ENCODE data around the gene RSPH1. TPM values are rescaled to one million over a fixed set of nuclear protein-coding genes. Genes with fewer than 3 reads are reported as not detected.
A peak's percentile ranks its signal among the peaks of the same experiment; 100 is the strongest.

Gene RSPH1
- total RNA-seq, 3 donors from 2014 or later: 0.48 to 2.3 (median 0.88) TPM

GRCh38 chr21:42443181-42443785 is 52.7 kb downstream of the RSPH1 start:
- no peaks in the 10 kb centered on the region for H3K27me3 ChIP-seq
- TF ChIP-seq POLR2A (IDR thresholded peaks at IDR 0.05) (no peak), CTCF (IDR thresholded peaks at IDR 0.05) (no peak), POLR2AphosphoS5 (IDR thresholded peaks at IDR 0.05) (no peak)
- H3K27ac ChIP-seq: no peak overlapping the region
- H3K9me3 ChIP-seq: no peaks in the 10 kb centered on the region
- intact Hi-C loops (cut with DNase I; ENCODE audit: low total_unique reads): no loop called here
- no peaks in the 10 kb centered on the region for H3K4me1 ChIP-seq
- DNase-seq (ENCODE audit: low spot score in 2 of 2): no peak
- H3K4me3 ChIP-seq: no peak overlapping the region
- no peaks in the 10 kb centered on the region for H3K36me3 ChIP-seq

DNA sequence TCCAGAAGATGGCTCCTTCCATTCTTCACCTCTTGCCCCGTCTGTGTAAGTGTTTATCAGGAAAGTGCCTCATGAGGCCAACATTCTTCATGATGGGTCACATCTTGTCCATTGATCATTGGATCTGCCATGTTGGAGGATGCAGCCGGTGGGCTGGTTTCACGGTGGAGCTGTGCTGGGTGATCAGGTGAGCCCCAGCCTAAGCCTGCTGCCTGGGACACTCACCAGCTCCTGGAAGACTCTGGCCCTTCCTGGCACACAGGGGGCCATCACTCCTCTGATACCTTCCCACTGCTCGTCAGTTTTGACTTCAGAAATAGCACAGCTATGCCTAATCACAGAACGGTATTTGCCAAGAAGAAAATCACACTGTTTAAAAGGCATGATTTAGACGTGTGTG is 54.1 kb downstream of the RSPH1 start:
- intact Hi-C loops (cut with DNase I; ENCODE audit: low total_unique reads): no loop called here
- H3K27ac ChIP-seq: no peak overlapping the region
- H3K36me3 ChIP-seq: no peaks in the 10 kb centered on the region
- DNase-seq (ENCODE audit: low spot score in 2 of 2): no peak
- H3K4me1 ChIP-seq: no peaks in the 10 kb centered on the region
- no peak overlapping the region for H3K4me3 ChIP-seq
- H3K9me3 ChIP-seq: no peaks in the 10 kb centered on the region
- peaks cover 0 to 6% of the 10 kb centered on the region in 2 donors for H3K27me3 ChIP-seq
- TF ChIP-seq CTCF (IDR thresholded peaks at IDR 0.05) (no peak), POLR2A (IDR thresholded peaks at IDR 0.05) (no peak), POLR2AphosphoS5 (IDR thresholded peaks at IDR 0.05) (no peak)

GRCh38 chr21:42440187-42440792 is 55.7 kb downstream of the RSPH1 start:
- H3K9me3 ChIP-seq: no peaks in the 10 kb centered on the region
- H3K36me3 ChIP-seq: no peaks in the 10 kb centered on the region
- no peak for TF ChIP-seq CTCF (IDR thresholded peaks at IDR 0.05)
- no peak for TF ChIP-seq POLR2AphosphoS5 (IDR thresholded peaks at IDR 0.05)
- TF ChIP-seq POLR2A (IDR thresholded peaks at IDR 0.05): no peak
- H3K27ac ChIP-seq: no peak overlapping the region
- no peak overlapping the region for H3K4me3 ChIP-seq
- DNase-seq (ENCODE audit: low spot score in 2 of 2): no peak
- peaks cover 0 to 6% of the 10 kb centered on the region in 2 donors for H3K27me3 ChIP-seq
- intact Hi-C loops (cut with DNase I; ENCODE audit: low total_unique reads): no loop called here
- H3K4me1 ChIP-seq: no peaks in the 10 kb centered on the region

- no peaks in the 10 kb centered on the region for H3K9me3 ChIP-seq
- no peak overlapping the region for H3K4me3 ChIP-seq
- H3K36me3 ChIP-seq: no peaks in the 10 kb centered on the region
- TF ChIP-seq POLR2AphosphoS5 (IDR thresholded peaks at IDR 0.05): no peak
- no peak for TF ChIP-seq POLR2A (IDR thresholded peaks at IDR 0.05)
- TF ChIP-seq CTCF (IDR thresholded peaks at IDR 0.05): no peak
- H3K27ac ChIP-seq: no peak overlapping the region
- peaks cover 0 to 6% of the 10 kb centered on the region in 2 donors for H3K27me3 ChIP-seq
- DNase-seq (ENCODE audit: low spot score in 2 of 2): peak in 1 of 2 donors; percentile 36
- no peaks in the 10 kb centered on the region for H3K4me1 ChIP-seq
- intact Hi-C loops (cut with DNase I; ENCODE audit: low total_unique reads): no loop called here
Observed at GRCh38 chr21:42439284-42440186, 56.5 kb downstream of the RSPH1 start.
